GM15510 (cell line): ENCODE results near the gene GTPBP8.

ENCODE experiments used
- POLR2A ChIP-seq: IDR thresholded peaks from 3 replicates; pipeline ENCODE4 v1.6.1; 2011; ENCODE audit warnings: borderline replicate concordance; ENCODE audit not compliant: insufficient read length; ENCODE audit errors: extremely low read depth

Gene GTPBP8

GRCh38 chr3:112980080-112980479, 10.7 kb upstream of the GTPBP8 start:
- TF ChIP-seq POLR2A = no peak

GRCh38 chr3:112982710-112983109, 8.1 kb upstream of the GTPBP8 start:
- TF ChIP-seq POLR2A = no peak

GRCh38 chr3:112984485-112984884, 6.3 kb upstream of the GTPBP8 start:
- no peak for TF ChIP-seq POLR2A

- no peak for TF ChIP-seq POLR2A
These were observed 3.0 kb upstream of the GTPBP8 start for GRCh38 chr3:112987710-112988334.

GRCh38 chr3:112995800-112996199, 5.0 kb downstream of the GTPBP8 start:
- no peak for TF ChIP-seq POLR2A

GRCh38 chr3:113000691-113001090, 9.9 kb downstream of the GTPBP8 start:
- no peak for TF ChIP-seq POLR2A

- no peak for TF ChIP-seq POLR2A
These were observed 11.3 kb downstream of the GTPBP8 start for GRCh38 chr3:113002037-113002436.

GRCh38 chr3:113002679-113003078, 11.9 kb downstream of the GTPBP8 start:
- TF ChIP-seq POLR2A = no peak

GRCh38 chr3:113005611-113006010, 14.8 kb downstream of the GTPBP8 start:
- TF ChIP-seq POLR2A = no peak

- no peak for TF ChIP-seq POLR2A
These were observed 15.7 kb downstream of the GTPBP8 start for GRCh38 chr3:113006359-113007056.

GRCh38 chr3:113008117-113008516, 17.3 kb downstream of the GTPBP8 start:
- no peak for TF ChIP-seq POLR2A

- TF ChIP-seq POLR2A = no peak
These were observed 22.8 kb downstream of the GTPBP8 start for GRCh38 chr3:113013593-113013992.

- no peak for TF ChIP-seq POLR2A
These were observed 27.9 kb downstream of the GTPBP8 start for GRCh38 chr3:113018536-113019181.

GRCh38 chr3:113019182-113020137, 28.7 kb downstream of the GTPBP8 start:
- peak; percentile 76 for TF ChIP-seq POLR2A

GRCh38 chr3:113021471-113021870, 30.7 kb downstream of the GTPBP8 start:
- TF ChIP-seq POLR2A = no peak

GRCh38 chr3:113034011-113034410, 43.2 kb downstream of the GTPBP8 start:
- no peak for TF ChIP-seq POLR2A
